ENCODE measurements around the gene GCK.

DNA sequence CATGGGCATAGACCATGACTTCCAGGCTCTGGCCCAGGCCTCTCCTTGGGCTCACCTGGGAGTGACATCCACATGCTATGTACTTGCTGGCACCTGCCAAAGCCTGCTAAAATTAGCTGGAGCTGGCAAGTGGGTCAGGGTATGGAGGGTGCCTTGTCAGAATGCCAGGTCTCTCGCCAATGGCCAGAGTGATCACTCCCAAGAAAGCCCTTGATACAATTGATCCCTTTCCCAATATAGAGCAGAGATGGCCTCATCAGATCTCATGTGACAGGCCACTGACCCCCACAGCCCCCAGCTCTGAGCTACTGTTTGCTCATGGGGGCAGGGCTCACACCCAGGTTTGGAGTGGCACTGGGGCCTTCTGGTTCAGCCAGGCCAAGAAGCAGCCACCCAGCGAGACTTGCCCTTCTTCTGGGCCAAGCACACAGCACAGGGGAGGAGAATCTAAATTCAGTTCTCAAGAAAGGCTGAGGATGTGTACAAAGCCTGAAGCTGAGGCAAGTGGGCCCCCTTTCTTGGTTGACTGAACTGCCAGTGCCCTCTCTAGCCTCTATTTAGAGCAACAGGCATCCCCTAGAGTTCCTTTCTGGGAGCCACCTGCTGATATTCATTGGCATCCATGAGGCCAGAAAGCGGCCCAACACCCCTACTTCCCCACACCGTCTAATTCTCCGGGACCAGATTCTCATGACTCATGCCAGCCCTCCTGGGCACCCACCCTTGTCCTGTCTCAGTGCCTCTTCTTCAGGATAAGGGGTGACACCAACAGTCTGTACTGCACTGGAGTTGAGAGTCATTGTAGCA, 29.2 kb downstream of the GCK start:
- no peak for TF ChIP-seq POLR2AphosphoS5 (IDR thresholded peaks at IDR 0.05)
- TF ChIP-seq, protein P1, sequence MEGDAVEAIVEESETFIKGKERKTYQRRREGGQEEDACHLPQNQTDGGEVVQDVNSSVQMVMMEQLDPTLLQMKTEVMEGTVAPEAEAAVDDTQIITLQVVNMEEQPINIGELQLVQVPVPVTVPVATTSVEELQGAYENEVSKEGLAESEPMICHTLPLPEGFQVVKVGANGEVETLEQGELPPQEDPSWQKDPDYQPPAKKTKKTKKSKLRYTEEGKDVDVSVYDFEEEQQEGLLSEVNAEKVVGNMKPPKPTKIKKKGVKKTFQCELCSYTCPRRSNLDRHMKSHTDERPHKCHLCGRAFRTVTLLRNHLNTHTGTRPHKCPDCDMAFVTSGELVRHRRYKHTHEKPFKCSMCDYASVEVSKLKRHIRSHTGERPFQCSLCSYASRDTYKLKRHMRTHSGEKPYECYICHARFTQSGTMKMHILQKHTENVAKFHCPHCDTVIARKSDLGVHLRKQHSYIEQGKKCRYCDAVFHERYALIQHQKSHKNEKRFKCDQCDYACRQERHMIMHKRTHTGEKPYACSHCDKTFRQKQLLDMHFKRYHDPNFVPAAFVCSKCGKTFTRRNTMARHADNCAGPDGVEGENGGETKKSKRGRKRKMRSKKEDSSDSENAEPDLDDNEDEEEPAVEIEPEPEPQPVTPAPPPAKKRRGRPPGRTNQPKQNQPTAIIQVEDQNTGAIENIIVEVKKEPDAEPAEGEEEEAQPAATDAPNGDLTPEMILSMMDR (IDR thresholded peaks at IDR 0.05), result no peak
- no peak for TF ChIP-seq EP300 (IDR thresholded peaks at IDR 0.05; ENCODE audit: low read depth)
